Gastrocnemius medialis (tissue), 4 donors: Measurements from ENCODE around the gene SHD. TPM values are rescaled to one million over a fixed set of nuclear protein-coding genes. Genes with fewer than 3 reads are reported as not detected.
"Not testable (repeated sequence)": the region's sequence is repeated elsewhere in the genome, so short reads cannot be mapped to it uniquely, and the experiment has no call there.

ENCODE experiments used
- ATAC-seq, 2 donors: fragments of 150-250 bp; one replicate each; pipeline ENCODE4 v1.9.1; 2016
- DNase-seq, 2 donors: peaks; one replicate each; pipeline ENCODE4 v3.0.0-alpha.2; 2019
- H3K27ac ChIP-seq, 4 donors: fragments of 200-600 bp; sonication (generic); 1 replicate in 1 of 4; 2 replicates in 3 of 4; pipeline ENCODE4 v1.5.1; 2016 to 2018; ENCODE audit warnings: mild to moderate bottlenecking in 2 of 4, moderate library complexity in 1 of 4
- H3K27me3 ChIP-seq, 3 donors: fragments of 200-600 bp; sonication (generic) in 2 of 3; 1 replicate in 1 of 3; 2 replicates in 2 of 3; pipeline versions ENCODE4 v1.5.1 to v1.6.0; 2016 to 2019; ENCODE audit warnings: mild to moderate bottlenecking in 1 of 3, moderate library complexity in 1 of 3
- H3K36me3 ChIP-seq, 2 donors: fragments of 200-600 bp; sonication (generic) in 1 of 2; one replicate each; pipeline ENCODE4 v1.5.1; 2017 to 2018
- H3K4me1 ChIP-seq, 2 donors: fragments of 200-600 bp; sonication (generic) in 1 of 2; one replicate each; pipeline ENCODE4 v1.5.1; 2016 to 2017; ENCODE audit warnings: mild to moderate bottlenecking in 2 of 2
- H3K4me3 ChIP-seq, 4 donors: fragments of 200-600 bp; sonication (generic) in 3 of 4; 1 replicate in 1 of 4; 2 replicates in 3 of 4; pipeline ENCODE4 v1.5.1; 2016 to 2019; ENCODE audit warnings: mild to moderate bottlenecking in 2 of 4
- H3K9me3 ChIP-seq, 3 donors: fragments of 200-600 bp; sonication (generic) in 2 of 3; 1 replicate in 1 of 3; 2 replicates in 2 of 3; pipeline ENCODE4 v1.5.1; 2016 to 2019
- POLR2A ChIP-seq, 2 donors: fragments of 450-650 bp; IDR thresholded peaks; one replicate each; pipeline ENCODE4 v1.6.1; 2017; ENCODE audit warnings: antibody characterized with exemption in 2 of 2, mild to moderate bottlenecking in 2 of 2, moderate library complexity in 2 of 2
- in situ Hi-C, 4 donors: fragments of 200-750 bp; cut with MboI; loops; one replicate each; pipeline versions ENCODE4 v1.15.0 to v1.8.0; 2017; ENCODE audit warnings: low sequenced_read_pairs in 4 of 4
- intact Hi-C: fragments of 100-400 bp; cut with DNase I; formaldehyde crosslinking; loops from one replicate; pipeline ENCODE4 v1.15.1; 2023; ENCODE audit warnings: low total_unique reads
- total RNA-seq, 4 donors: library from RNA; depleted of rRNA; stranded (reverse); fragments of >200 nt; gene quantifications; one replicate each; pipeline versions ENCODE4 v1.1.0 to v1.2.3, GENCODE V29; 2016
- TF ChIP-seq, protein P1 (sequence below), 5 experiments: fragments of 450-650 bp in 3 of 5; fragments of 200-600 bp in 2 of 5; sonication (generic) in 2 of 5; IDR thresholded peaks in 4 of 5; conservative IDR thresholded peaks in 1 of 5; 1 replicate in 4 of 5; 2 replicates in 1 of 5; pipeline ENCODE4 v1.5.1; 2016 to 2019; ENCODE audit warnings: antibody characterized with exemption in 5 of 5, mild to moderate bottlenecking in 3 of 5, moderate library complexity in 3 of 5

Gene SHD, protein sequence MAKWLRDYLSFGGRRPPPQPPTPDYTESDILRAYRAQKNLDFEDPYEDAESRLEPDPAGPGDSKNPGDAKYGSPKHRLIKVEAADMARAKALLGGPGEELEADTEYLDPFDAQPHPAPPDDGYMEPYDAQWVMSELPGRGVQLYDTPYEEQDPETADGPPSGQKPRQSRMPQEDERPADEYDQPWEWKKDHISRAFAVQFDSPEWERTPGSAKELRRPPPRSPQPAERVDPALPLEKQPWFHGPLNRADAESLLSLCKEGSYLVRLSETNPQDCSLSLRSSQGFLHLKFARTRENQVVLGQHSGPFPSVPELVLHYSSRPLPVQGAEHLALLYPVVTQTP
- total RNA-seq: under 1 TPM in 1 of 4 donors, not detected in 3; 0.26 TPM

DNA sequence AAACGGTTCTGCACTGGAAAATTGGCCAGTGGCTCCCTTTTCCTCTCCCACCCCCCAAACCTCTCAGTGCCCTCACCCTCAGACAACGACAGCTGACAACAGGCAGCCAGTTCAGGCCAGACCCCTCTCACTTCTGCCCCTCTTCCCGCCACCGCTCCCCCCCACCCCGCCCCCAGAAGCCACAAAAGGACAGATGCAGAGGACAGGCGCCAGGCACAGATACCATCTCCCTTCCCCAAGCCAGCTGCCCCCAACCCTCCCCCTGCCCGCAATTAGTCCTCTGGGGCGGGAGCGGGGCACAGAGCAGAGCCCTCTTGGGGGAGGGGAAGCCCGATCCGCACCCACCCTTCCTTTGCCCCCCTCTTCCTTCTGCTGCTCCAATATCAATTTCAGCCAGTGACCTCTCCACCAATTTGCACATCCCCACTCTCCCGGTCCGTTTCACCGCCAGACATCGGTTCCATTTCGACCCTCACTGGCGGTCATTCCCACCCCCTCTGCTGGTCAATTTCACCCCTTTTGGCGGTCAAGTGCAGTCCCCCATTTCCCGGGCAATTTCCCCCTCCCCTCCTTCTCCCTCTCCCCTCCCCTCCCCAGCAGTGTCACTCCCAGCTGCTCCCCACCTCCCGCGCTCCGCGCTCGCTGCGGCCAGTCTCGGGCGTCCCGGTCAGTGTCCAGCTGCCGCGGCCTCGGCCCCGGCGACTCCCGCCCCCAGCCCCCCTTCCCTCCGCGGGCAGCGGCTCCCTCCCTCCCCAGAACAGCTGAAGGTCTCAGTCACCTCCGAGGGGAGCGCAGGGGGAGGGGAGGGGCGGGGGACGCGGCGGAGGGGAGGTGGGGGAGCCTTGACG, at the start of gene SHD:
Gene SHD, plus strand, starts transcription at position 848 of the 848 bp plus-strand sequence. CDS start 798 bp downstream, outside the sequence.
- ATAC-seq (no peak), DNase-seq (no peak)
- Histone ChIP-seq H3K36me3 (no peaks in the 10 kb centered on the region), H3K9me3 (no peaks in the 10 kb centered on the region), H3K27ac (no peak within 1 kb of the TSS), H3K27me3 (peaks cover 35 to 38% (median 36%) of the 10 kb centered on the region in 3 donors), H3K4me3 (peak within 1 kb of the TSS; percentile 22 to 41 (median 34)), H3K4me1 (peaks cover 0 to 11% of the 10 kb centered on the region in 2 donors)
- in situ Hi-C loops: no loop called here
- intact Hi-C loops: no loop called here
- no peak for TF ChIP-seq POLR2A (IDR thresholded peaks at IDR 0.05)
- TF ChIP-seq, protein P1, sequence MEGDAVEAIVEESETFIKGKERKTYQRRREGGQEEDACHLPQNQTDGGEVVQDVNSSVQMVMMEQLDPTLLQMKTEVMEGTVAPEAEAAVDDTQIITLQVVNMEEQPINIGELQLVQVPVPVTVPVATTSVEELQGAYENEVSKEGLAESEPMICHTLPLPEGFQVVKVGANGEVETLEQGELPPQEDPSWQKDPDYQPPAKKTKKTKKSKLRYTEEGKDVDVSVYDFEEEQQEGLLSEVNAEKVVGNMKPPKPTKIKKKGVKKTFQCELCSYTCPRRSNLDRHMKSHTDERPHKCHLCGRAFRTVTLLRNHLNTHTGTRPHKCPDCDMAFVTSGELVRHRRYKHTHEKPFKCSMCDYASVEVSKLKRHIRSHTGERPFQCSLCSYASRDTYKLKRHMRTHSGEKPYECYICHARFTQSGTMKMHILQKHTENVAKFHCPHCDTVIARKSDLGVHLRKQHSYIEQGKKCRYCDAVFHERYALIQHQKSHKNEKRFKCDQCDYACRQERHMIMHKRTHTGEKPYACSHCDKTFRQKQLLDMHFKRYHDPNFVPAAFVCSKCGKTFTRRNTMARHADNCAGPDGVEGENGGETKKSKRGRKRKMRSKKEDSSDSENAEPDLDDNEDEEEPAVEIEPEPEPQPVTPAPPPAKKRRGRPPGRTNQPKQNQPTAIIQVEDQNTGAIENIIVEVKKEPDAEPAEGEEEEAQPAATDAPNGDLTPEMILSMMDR (IDR thresholded peaks at IDR 0.05 in 4 of 5, conservative IDR thresholded peaks at IDR 0.05 in 1 of 5): no peak

DNA sequence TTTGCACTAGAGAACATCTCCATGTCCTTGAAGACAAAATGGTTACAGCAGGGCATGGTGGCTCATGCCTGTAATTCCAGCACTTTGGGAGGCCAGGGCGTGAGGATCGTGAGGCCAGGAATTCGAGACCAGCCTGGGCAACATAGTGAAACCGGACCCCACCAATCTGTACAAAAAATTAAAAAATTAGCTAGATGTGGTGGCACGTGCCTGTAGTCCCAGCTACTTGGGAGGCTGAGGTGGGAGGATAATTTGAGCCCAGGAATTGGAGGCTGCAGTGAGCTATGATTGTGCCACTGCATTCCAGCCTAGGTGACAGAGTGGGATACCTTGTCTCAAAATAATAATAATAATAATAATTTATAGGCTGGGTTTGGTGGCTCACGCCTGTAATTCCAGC, 48.8 kb upstream of the SHD start:
- in situ Hi-C loops: not testable (repeated sequence)
- peaks cover 40 to 49% (median 48%) of the 10 kb centered on the region in 3 donors for H3K27me3 ChIP-seq

DNA sequence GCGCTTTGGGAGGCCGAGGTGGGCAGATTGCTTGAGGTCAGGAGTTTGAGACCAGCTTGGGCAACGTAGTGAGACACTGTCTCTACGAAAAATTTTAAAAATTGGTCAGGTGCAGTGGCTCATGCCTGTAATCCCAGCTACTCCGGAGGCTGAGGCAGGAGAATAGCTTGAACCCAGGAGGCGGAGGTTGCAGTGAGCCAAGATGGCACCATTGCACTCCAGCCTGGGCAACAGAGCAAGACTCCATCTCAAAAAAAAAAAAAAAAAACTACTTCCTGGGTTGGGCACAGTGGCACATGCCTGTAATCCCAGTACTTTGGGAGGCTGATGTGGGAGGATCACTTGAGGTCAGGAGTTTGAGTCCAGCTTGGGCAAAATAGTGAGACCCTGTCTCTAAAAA, 47.5 kb upstream of the SHD start:
- H3K27ac ChIP-seq, DNase-seq, H3K36me3 ChIP-seq, H3K4me3 ChIP-seq, intact Hi-C loops, H3K4me1 ChIP-seq, ATAC-seq, H3K9me3 ChIP-seq, in situ Hi-C loops: not testable (repeated sequence)
- peaks cover 43 to 49% (median 48%) of the 10 kb centered on the region in 3 donors for H3K27me3 ChIP-seq

More for the DNA sequence above, 48.8 kb upstream of the SHD start:
- DNase-seq, ATAC-seq, H3K4me3 ChIP-seq, intact Hi-C loops, H3K9me3 ChIP-seq, H3K36me3 ChIP-seq, H3K27ac ChIP-seq, H3K4me1 ChIP-seq: not testable (repeated sequence)

DNA sequence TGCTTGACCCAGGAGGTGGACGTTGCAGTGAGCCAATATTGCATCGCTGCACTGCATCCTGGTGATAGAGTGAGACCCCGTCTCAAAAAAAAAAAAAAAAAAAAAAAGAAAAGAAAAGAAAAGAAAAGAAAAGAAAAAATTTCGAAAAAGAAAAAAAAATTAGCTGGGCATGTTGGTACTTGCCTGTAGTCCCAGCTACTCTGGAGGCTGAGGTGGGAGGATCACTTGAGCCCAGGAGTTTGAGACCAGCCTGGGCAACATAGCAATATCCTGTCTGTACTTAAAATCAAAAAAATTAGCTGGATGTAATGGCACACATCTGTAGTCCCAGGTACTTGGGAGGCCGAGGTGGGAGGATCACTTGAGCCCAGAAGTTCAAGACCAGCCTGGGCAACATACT, 46.9 kb upstream of the SHD start:
- DNase-seq, H3K36me3 ChIP-seq, intact Hi-C loops, in situ Hi-C loops, H3K9me3 ChIP-seq, H3K4me3 ChIP-seq, H3K27ac ChIP-seq, H3K4me1 ChIP-seq, ATAC-seq: not testable (repeated sequence)
- H3K27me3 ChIP-seq: peaks cover 43 to 49% (median 48%) of the 10 kb centered on the region in 3 donors

DNA sequence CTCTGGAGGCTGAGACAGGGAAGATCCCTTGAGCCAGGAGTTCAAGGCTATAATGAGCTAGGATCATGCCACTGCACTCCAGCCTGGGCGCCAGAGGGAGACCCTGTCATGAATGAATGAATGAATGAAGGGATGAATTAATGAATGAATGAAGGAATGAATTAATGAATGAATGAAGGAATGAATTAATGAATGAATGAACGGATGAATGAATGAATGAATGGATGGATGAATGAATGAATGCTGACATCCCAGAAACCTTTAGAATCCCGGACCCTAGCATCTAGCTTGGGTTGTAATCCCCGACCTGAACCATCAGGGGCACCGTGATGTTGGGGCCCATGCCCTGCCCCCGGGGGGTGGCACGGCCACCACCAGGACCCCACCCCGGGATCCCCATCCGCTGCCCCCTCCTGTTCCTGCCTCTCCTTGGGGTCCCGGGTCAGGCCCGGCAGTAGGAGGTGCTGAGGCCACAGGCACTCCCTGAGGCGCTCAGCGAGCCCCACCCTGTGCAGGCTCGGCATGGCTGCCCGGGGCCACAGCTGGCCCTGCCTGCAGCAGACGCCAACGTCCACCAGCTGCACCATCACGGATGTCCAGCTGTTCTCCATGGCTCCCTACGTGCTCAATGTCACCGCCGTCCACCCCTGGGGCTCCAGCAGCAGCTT, 46.3 kb upstream of the SHD start:
- in situ Hi-C loops (no loop called here), intact Hi-C loops (no loop called here)
- no peak overlapping the region for H3K4me3 ChIP-seq
- peaks cover 43 to 49% (median 47%) of the 10 kb centered on the region in 3 donors for H3K27me3 ChIP-seq
- no peaks in the 10 kb centered on the region for H3K36me3 ChIP-seq
- no peaks in the 10 kb centered on the region for H3K9me3 ChIP-seq
- ATAC-seq (no peak), DNase-seq (no peak)
- H3K27ac ChIP-seq: no peak overlapping the region
- H3K4me1 ChIP-seq: no peaks in the 10 kb centered on the region
- no peak for TF ChIP-seq POLR2A (IDR thresholded peaks at IDR 0.05)
- TF ChIP-seq, protein P1 (IDR thresholded peaks at IDR 0.05 in 4 of 5, conservative IDR thresholded peaks at IDR 0.05 in 1 of 5): no peak
